ENCODE measurements around the gene RIPK1. TPM values are rescaled to one million over a fixed set of nuclear protein-coding genes. Genes with fewer than 3 reads are reported as not detected.

RIPK1 gene
- total and polyA plus RNA-seq, 2 donors (not counting 3 experiments of a cell fraction or from before 2014, with no cell fraction given): 11.2 to 20.6 TPM

GRCh38 chr6:3131695-3132094 is 63.4 kb downstream of the RIPK1 start:
- no peak overlapping the region for H3K4me3 ChIP-seq (replicated peaks in 1 of 3; ENCODE audit: insufficient read depth in 1 of 3, low read depth in 1 of 3, low read length in 3 of 3)
- no peaks in the 10 kb centered on the region for H3K4me1 ChIP-seq (ENCODE audit: control insufficient read depth, extremely low read depth, insufficient read depth, low read length)
- no peak overlapping the region for H3K27ac ChIP-seq (ENCODE audit: insufficient read depth, low read depth, low read length)
- no peak overlapping the region for H3K4me2 ChIP-seq (ENCODE audit: insufficient read depth, low read length)
- TF ChIP-seq FOS (IDR thresholded peaks at IDR 0.05; ENCODE audit: borderline replicate concordance, insufficient read depth, low read length) (no peak), MAX (IDR thresholded peaks at IDR 0.05; ENCODE audit: insufficient read depth, insufficient read length) (no peak), MYC (IDR thresholded peaks at IDR 0.05; ENCODE audit: low read depth, low read length) (no peak), CTCF (IDR thresholded peaks at IDR 0.05; ENCODE audit: extremely low read depth in 1 of 2, insufficient read depth in 1 of 2, low read depth in 1 of 2, low read length in 2 of 2) (no peak), EZH2 (IDR thresholded peaks at IDR 0.05; ENCODE audit: borderline replicate concordance, low read depth, low read length, severe bottlenecking) (no peak), POLR2A (IDR thresholded peaks at IDR 0.05; ENCODE audit: low read depth, low read length) (no peak), POLR2AphosphoS5 (IDR thresholded peaks at IDR 0.05; ENCODE audit: insufficient read depth, low read depth, low read length) (no peak), GATA2 (IDR thresholded peaks at IDR 0.05; ENCODE audit: insufficient read depth, insufficient read length, low read depth, low read length) (no peak), JUN (IDR thresholded peaks at IDR 0.05; ENCODE audit: borderline replicate concordance, insufficient read depth, insufficient read length, low read depth) (no peak)
- dilution Hi-C loops (cut with MboI; ENCODE audit: extremely low pct_ligation_motif_present, low sequenced_read_pairs) (no loop called here), intact Hi-C loops (cut with micrococcal nuclease) (no loop called here)
- H3K36me3 ChIP-seq (ENCODE audit: control insufficient read depth in 2 of 2, extremely low read depth in 1 of 2, insufficient read depth in 2 of 2, low read length in 2 of 2): no peaks in the 10 kb centered on the region
- H2AFZ ChIP-seq (ENCODE audit: low read depth, low read length): no peak overlapping the region
- H3K9ac ChIP-seq (replicated peaks; ENCODE audit: extremely low read depth, insufficient read depth, low read length): no peak overlapping the region
- no peaks in the 10 kb centered on the region for H4K20me1 ChIP-seq (replicated peaks; ENCODE audit: control insufficient read depth, extremely low read depth, insufficient read depth, low read length)
- H3K79me2 ChIP-seq (ENCODE audit: control insufficient read depth, insufficient read depth, low read length): no peaks in the 10 kb centered on the region
- no peaks in the 10 kb centered on the region for H3K9me1 ChIP-seq (replicated peaks; ENCODE audit: control insufficient read depth, extremely low read depth, insufficient read depth, low read length)
- H3K27me3 ChIP-seq (ENCODE audit: control insufficient read depth in 2 of 2, insufficient read depth in 2 of 2, low read length in 2 of 2): no peaks in the 10 kb centered on the region
- ChIA-PET CTCF (interaction anchor here (0.8 to 3.0 kb wide), 3 partner anchors 26 to 120 kb away, joined by 4 to 9 read pairs (median 7); partner anchors contain the start of gene TUBB2A), POLR2A (no interaction called here)
- FAIRE-seq (no peak), DNase-seq (ENCODE audit: low read depth, low spot score) (no peak)
- BruUV-seq (replicated peaks): no TSS peak
- no peaks in the 10 kb centered on the region for H3K9me3 ChIP-seq (replicated peaks; ENCODE audit: control insufficient read depth, insufficient read depth, low read length)
